GM19035 (cell line): Measurements from ENCODE around the gene B4GALNT4.
"Not testable (repeated sequence)": the region's sequence is repeated elsewhere in the genome, so short reads cannot be mapped to it uniquely, and the experiment has no call there.

ENCODE experiments used
- ATAC-seq: cut with Tn5 transposase; IDR thresholded peaks from one replicate; pipeline ENCODE4 v1.9.1; 2021; ENCODE audit not compliant: unreplicated experiment

Gene B4GALNT4

DNA sequence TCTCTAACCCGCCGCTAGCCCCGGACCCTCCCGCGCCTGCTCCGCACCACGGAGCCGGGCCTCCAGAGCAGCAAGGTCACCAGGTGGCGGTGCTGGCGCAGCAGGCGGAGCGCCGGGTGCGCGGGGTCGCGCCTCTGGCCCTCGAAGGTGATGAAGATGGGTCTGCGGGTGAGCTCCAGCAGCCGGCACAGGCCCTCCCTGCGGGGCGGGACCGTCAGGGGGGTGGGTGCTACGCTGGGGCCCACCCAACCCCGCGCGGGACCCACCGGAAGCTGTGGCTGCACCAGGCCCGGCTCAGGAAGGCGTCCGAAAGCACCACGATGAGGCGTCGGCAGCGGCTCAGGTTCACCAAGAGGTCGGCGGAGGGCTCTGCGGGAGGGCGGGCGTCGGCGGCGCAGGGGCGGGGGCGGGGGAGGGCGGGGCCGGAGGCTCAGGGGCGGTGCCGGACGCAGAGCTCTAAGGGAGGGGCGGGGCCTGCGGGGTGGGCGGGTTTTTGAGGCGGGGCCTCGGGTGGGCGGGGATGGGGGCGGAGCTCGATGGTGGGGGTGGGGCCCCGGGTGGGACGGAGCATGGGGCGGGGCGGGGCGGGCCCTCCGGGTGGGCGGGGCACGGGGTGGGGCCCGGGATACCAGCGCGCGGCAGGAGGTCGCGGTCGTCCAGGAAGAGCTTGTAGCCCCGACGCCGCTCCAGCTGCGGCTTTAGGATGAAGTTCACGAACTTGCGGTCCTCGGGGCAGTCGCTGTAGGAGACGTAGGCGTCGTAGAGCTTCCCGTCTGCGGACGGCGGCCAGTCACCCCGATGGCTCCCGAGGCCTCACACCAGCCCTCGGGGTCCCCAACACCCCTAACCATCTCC, 37.7 kb downstream of the B4GALNT4 start:
- peak; percentile 68 for ATAC-seq

DNA sequence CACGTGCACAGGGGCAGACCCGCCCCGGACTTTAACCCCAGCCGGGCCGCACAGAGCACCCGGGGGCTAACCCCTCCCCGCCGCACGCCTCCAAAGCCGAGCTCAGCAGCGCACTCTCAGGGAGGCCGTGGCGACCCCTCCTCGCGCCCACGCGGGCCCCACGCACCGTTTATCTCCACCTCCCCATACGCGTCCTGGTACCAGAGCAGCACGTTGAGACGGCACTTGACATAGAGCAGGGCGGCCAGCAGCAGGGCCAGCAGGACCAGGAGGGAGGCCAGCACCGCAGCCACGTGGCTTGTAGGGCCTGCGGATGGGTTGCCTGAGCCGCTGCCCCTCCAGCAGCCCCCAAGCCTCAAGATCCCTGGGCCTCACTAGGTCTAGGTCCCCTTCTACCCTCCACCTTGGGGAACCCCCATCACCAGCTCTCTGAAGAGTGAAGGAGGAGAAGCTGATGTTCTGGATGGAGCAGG, 38.4 kb downstream of the B4GALNT4 start:
- no peak for ATAC-seq

DNA sequence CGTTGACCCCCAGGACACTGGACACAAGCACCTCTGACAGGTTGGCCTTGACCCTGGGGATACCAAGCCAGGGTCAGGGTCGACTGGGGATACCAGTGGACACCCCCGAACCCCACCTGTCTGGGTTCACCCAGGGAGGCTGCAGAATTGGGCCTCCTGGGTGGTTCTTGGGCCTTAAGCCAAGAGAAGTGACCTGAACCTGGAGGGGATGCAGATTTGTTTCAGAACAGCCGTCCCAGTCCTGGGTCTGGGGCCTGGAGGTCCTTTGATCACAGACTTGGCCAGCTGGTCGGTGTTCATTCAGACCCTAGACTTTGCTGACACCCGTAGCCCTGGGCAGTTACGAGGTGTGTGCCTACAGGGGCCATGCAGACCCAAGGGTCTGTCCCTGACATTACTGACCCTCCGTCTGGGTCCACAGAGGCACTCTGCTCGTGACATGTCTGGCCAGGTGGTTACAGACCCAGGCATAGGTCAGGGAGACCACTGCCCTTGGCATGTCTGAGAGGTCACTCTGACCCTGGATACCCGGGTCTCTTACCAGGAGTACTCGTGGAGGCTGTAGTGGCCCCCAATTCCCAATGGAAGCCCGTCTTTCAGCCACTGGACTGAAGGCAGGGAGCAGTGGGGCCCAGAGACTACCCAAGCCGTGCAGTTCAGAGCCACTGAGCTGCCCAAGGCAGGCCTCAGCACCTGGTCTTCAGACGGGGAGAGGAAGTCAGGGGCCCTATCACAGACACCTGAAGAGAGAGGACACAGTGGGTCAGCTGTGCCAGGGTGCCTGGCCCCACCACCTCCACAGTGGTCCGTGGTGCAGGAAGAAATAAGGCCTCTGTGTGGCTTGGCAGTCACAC, 39.1 kb downstream of the B4GALNT4 start:
- ATAC-seq: no peak

DNA sequence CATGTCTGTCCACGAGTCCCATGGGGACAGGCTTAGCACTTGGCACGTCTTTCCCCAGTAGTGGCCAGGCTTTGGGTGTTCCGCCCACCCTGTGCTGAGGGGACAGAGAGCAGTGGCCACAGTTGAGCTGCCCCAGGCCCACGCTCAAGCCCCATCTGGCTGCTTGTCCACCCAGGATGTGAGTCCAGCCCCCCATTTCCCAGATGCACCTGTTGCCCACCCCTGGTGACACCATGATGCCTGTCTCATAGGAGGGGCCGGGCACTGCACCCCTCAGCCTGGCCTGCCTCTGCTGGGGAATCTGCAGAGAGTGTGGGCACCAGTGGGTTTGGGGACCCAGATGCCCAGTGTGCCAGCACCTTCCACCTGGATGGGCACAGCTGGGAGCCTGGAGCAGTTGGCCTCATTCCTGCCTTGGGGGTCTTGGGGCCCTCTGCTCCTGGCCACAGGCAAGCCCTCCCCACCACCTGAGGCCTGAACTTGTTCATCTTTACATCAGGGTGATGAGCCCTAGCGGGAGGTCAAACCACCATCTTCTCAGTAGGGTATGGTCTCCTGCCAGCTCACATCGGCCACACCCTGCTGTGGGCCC, 39.8 kb downstream of the B4GALNT4 start:
- no peak for ATAC-seq

DNA sequence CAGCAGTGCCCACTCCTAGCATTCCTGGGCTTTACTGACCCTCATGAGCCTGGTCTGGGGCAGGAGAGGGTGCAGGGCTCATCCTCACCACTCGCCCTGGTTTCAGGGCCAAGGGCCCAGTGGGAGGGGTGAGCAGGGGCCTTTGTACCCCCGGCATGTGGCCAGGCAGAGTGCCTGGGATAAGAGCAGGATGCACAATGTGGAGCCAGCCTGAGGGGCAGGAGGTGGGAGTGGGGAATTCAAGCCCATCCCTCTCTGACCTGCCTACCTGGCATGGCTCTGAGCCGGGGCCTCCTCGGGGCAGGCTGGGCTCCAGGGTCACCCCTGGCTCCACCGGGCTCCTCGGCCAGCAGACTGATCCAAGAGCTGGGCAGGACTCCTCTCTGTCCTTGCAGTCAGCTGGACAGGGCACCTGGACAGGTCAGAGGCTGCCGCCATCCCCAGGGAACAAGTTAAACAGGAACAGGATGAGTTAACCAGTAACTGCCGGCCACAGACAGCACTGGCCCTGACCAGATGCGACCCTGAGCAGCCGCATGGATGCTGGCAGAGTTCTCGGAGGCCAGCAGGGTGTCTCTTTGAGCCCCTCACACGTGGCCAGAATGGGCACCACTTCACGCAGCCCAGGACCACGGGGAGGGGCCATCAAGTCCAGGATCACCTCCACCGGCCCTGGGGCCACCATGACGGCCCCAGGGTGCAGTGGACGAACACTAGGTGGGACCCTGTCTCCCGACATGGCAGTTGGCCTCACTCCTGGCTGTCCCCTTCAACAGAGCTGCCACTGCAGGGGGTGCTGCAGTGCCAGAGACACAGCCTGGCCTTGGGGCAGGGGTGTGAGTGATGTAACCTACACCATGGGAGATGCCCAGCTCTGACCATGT, 40.5 kb downstream of the B4GALNT4 start:
- no peak for ATAC-seq

DNA sequence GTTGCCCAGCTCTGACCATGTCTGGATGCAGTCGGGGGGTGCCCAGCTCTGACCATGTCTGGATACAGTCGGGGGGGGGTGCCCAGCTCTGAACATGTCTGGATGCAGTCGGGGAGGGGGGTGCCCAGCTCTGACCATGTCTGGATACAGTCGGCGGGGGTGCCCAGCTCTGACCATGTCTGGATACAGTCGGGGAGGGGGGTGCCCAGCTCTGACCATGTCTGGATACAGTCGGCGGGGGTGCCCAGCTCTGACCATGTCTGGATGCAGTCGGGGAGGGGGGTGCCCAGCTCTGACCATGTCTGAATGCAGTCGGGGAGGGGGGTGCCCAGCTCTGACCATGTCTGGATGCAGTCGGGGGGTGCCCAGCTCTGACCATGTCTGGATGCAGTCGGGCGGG, 41.4 kb downstream of the B4GALNT4 start:
- not testable (repeated sequence) for ATAC-seq

DNA sequence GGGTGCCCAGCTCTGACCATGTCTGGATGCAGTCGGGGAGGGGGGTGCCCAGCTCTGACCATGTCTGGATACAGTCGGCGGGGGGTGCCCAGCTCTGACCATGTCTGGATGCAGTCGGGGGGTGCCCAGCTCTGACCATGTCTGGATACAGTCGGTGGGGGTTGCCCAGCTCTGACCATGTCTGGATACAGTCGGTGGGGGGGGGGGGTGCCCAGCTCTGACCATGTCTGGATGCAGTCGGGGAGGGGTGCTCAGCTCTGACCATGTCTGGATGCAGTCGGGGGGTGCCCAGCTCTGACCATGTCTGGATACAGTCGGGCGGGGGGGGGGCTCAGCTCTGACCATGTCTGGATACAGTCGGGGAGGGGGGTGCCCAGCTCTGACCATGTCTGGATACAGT, 42.2 kb downstream of the B4GALNT4 start:
- not testable (repeated sequence) for ATAC-seq

DNA sequence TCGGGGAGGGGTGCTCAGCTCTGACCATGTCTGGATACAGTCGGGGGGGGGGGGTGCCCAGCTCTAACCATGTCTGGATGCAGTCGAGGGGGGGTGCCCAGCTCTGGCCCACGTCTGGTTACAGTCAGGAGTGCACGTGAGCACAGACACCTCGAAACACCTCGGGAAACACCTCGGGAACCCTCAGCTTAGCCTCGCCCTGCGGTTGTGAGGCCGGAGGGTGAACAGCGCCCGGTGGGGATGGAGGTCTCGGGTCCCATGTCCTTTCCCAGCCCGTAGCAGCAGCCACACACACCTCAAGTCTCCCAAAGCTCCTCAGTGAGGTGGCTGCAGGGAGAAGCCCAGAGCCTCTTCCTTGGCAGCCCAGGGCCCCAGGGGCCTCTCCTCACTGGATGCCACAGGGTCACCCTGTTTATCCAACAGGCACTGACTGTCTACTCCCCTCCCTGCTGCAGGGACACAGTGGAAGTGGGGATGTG, 43.4 kb downstream of the B4GALNT4 start:
- no peak for ATAC-seq

DNA sequence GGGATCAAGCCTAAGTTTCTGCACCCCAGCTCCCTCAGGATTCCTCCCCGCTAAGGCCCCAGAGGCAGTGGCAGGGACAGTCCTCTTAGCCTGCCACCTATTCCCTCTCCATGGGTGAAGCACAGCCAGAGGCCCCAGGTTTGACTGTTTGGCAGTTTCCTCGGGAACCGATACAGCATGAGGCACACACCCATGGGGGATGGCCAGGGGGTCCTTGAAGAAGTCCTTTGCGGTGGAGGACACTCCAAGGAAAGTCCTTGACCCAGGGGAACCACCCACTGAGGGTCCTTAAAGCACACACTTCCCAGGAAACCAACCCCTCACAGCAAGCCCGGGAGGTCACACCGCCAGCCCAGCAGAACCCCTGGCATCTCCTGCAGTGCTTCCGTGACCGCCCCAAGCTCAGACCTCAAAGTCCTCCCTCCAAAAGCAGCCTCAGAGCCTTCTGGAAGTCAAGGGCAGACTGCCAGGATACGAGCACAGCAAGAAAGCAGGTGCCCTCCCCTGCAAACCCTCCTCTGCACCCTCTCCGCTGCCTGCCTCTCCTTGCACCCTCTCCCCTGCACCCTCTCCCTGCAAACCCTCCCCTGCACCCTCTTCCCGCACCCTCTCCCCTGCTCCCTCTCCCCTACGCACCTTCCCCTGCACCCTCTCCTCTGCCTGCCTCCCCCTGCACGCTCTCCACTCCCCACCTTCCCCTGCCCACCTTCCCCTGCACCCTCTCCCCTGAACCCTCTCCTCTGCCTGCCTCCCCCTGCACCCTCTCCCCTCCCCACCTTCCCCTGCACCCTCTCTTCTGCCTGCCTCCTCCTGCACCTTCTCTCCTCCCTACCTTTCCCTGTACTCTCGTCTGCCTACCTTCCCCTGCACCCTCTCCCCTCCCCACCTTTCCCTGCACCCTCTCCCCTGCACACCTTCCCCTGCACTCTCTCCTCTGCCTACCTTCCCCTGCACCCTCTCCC, 44.1 kb downstream of the B4GALNT4 start:
- ATAC-seq: no peak

DNA sequence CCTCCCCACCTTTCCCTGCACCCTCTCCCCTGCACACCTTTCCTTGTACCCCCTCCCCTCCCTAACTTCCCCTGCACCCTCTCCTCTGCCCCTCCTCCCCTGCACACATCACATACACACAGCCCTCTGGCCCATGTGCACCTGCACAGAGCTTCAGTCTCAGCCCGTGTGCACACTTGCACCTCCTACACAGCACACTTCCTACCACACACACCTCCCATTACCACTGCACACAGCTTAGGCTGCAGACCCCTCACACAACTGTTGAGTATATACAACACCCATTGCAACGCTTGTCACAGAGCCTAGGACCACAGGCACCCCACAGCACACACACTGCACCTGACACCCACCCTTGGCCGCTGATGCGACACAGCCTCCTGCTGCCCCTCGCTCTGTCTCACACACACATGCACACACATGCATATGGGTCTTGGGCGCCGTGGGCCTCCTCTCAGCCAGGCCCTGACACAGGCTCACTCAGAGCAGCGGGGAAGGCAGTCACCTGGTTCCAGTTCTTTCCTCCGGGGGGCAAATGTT, 45.1 kb downstream of the B4GALNT4 start:
- ATAC-seq: no peak

DNA sequence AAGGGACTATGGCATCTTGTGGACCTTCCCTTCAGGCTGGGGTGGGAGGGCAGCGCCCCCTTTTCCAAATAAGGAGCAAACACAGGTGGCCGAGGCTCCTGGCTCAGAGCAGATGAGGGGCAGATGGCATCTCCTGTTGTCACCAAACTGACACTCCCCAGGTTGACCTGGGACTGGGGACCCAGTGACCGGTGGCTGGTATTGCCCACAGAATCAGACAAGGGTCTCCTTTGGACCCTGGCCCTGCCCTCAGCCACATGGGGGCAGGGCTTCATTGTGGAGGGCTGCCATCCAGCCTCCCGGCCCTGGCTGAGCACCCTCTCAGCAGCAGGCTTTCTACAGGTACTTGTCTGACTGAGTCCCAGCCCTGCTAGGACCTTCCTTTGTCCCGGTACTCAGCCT, 46.3 kb downstream of the B4GALNT4 start:
- no peak for ATAC-seq

DNA sequence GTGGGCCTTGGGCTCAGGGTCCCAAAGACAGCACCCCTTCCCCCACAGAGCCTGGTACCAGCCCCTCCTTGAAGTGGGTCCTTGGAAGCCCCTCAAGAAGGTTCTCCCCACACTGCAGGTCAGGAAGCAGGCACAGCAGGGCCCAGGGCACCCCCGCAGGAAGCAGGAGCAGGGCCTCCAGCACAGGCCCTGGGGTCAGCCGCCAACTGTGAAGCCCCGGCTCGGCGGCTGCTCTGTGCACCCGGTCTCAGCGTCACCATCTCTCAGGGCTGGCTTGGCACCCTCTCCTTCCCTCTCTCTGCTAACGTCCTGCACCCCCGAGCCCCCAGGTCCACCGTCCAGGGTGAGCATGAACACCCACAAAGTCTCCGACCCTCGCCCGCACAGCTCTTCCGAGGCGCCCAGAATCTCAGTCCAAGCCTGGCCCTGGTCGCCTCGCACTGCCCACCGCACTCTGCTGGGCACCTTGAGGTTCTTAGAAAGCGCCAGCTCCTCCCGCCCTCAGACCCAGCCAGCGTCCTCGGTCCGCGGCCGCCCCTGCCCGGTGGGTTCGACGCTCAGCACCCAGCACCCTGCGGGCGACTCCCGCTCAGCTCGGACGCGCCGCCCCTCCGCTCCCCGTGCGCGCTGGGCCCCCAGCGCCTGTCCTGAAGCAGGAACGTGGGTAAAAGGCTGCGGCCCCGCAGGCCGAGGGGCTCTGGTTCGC, 46.9 kb downstream of the B4GALNT4 start:
- no peak for ATAC-seq

DNA sequence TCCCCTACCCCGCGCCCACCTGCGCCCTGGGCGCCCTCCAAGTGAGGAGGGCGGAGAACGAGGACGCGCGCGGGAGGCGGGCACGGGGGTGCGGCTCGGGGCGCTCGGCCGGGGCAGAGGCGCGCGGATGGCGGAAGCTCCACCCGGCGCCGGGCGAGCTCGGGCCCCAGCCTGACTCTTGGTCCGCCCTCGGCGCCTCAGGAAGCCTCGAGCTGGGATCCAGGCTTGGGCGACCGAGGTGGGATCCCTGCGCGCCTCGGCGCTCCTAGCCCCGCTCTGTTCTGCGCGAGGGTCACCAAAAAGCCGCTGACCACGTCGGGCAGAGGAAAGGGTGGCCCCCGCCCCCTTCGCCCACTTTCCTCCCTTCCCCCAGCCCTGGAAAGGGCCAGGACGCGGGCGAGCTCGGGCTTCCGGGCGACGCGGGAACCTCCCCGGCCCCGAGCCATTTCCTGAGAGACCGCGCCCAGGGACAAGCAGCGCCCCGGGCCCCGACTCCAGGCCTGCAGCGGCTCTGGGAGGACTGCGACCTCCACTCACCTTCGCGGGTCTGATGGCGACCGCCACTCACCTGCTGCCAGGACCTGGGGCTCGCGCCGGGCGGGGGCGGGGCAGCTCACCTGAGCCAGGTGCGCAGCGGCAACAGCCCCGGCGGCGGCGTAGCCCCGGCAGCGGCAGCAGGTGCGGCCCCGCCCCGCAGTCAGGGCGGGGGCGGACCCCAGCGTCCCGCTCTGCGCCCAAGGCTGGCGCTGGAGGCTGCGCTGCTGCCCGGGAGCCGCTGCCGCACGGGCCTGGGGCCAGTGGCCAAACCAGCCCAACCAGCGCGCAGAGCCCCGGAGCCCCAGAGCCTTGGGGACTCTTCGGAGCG, 47.7 kb downstream of the B4GALNT4 start:
- ATAC-seq: no peak

DNA sequence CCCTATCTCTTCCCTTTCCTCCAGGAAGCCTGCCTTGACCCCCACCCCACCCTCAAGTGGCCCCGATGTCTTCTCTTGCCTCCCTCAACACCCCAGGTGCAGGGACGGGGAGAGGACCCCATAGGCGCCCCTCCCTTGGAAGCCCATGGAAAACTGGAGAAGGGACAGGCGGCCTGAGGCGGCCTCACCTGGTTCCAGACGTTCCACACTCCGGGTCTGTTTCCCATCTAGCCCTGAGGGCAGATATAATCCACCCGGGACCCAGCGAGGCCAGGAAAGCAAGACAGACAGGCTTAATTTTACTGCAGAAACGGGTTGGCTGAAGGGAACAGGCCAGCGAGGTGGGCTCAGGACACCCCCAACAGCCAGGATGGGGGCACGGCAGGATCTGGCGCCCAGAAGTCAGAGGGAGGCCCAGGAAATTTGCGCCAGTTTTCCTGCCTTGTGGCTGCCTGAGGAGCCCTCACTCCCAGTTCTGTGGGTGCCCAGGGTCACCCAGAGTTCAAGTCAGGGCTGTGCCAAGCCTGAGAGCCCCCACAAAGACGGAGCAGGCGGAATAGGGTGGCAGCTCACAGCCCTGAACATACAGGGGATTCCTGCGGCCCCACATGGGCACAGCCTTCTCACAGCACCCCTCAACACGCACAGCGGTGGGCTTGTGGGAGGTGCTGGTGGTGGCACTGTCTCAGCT, 48.5 kb downstream of the B4GALNT4 start:
- ATAC-seq: no peak

DNA sequence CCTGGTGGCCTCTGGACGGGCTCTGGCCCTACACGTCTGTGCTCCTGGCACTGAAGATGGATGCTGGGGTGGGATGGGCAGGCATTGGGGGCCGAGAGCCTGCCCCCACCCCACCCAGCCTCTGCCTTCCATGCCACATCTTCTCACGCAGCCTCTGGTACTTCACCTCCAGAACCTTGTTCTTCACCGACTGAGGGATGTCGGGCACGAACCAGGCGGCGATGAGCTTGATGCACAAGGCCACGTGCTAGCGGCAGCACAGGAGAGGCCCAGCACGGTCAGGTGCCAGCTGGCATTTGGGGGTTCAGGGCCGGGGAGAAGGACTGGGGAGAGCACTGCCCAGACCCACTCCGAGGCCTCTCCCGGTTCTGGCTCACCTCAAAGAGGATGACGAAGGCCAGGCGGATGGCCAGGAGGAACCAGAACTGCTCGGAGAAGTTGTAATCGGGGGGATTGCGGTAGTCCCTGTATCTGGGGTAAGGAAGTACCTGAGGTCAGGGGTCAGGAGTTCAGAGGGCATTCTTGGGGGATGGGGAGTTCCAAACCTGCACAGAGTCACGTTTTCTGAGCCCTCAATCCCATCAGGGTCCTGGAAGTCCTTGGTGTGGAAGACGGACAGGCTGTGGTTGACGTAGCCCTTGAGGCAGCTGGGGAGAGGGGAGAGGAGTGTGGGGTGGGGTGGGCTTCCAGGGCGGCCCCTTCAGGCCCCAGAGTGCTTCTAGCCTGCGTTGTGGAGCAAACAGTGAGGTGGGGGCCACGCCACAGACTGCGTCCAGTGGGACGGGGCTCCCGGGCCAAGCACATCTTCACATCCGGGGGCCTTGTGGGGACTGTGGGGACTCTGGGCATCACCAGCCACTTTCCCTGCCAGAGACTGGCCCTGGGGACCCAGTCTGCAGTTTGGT, 49.3 kb downstream of the B4GALNT4 start:
- no peak for ATAC-seq
